SW480 (cell line): Measurements from ENCODE around the gene LRBA.

ENCODE experiments used
- DNase-seq: peaks from one replicate; pipeline ENCODE4 v3.0.0-alpha.2; 2016; ENCODE audit warnings: low spot score

LRBA gene

DNA sequence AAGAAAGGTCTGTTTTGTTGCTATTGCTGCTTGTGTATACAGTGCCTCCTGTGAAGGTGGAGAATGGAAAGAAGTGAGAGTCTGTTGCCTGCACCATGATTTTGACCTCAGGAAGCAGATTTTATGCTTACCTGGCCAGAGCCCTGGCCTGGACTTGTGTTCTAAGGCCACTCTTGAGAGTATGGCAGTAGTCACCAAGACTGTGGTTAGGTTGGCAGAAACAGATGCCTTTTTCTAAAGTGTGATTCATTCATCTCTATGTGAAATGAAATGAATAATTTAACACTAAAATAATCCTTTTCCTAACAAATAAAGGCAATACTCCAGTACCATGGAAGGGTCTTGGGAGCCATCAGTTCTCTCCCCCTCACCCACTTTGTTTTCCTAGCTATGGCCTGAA is 775.1 kb downstream of the LRBA start:
- DNase-seq: no peak

GRCh38 chr4:150238591-150238990 is 776.5 kb downstream of the LRBA start:
- no peak for DNase-seq

DNA sequence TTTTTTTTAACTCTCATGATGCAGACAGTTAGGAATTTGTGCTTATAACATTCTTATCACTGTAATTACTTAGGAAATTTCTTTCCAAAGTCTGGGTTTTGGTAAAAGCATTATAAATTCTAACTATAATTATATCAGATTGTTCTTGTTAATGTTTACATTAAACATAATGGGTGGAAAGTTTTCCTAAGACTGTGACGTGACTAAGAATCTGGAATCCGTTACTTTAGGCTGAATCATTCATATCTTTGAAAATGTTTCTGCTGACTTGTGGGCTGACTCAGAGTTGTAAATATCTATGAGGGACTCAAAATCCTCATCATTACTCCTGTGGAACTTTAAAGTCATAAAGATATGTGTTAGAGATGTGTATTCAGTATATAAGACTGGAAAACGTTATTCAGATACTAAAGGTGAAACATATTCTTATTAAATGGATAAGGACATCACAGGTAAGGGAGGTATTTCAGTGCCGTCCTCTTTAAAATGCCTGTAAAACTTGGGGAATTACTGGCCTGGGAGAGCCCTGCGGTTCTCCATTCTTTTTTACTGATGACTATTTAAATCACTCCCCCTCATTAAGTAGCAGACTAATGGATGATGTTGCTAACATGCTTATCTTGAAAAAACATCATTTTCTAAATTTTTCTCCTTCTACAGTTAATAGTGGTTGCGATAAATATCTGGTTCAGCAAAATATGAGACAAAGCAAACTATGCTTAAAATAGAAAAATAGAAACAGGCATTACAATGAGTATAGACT is 777.8 kb downstream of the LRBA start:
- DNase-seq: no peak

DNA sequence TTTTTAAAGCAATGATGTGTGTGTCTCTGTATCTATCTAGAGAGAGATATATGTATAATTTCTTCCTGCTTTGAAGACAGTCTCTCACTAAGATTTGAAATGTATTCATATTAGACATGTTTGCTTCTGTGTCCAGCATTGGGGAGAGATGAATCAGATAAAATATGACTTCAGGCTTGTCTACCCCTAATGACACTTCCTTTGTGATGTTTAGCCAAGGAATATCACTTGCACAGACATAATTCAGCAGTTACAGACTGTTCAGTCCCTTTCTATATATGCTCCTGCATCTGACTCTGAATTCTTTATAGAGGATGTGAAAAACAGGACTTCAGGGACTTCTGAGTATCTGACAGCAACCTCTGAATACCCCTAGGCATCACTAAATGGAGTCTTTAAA is 778.5 kb downstream of the LRBA start:
- DNase-seq: no peak

DNA sequence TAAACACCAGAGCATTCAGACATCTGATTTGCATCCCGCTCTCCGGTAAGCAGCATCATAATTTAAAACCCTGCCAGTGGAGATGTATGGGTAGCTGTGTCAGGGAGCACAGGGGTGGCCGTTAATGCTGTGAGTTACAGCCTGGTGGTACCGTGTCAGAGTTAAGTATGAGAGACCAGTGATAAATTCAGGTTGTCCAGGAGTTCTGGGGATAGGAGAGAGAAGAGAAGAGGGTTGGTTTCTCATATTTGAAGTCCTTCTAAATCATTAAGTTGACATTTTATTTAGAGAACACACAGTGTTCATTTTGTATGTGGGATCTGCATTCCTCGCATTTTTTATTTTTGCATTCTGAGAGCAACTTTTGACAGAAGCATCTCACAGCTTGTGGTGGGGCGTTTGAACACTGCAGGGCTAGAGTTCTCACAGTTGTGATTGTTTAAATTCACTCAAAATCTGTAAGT is 779.2 kb downstream of the LRBA start:
- no peak for DNase-seq

DNA sequence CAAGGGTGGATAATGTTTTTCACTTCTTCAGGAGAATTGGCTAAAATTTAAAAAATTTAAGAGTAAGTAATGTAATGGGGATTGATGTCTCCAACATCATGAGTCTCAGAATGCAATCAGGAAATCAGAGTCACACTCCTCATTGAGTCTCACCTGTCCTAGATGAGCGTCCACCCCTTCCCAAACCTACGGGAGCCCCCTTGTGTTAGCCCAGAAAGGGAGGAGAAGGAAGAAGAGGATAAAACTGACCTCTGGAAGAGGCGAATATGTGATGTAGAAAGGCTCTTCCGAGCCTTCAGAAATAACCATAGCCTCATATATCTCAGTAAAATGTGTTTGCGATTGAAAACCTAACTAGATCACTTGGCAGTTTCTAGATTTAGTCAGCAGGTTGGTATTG is 779.8 kb downstream of the LRBA start:
- no peak for DNase-seq

- no peak for DNase-seq
These were observed 780.8 kb downstream of the LRBA start for GRCh38 chr4:150234246-150234645.

- DNase-seq: no peak
These were observed 783.1 kb downstream of the LRBA start for GRCh38 chr4:150232029-150232428.

GRCh38 chr4:150231107-150231770 is 783.8 kb downstream of the LRBA start:
- DNase-seq: no peak

DNA sequence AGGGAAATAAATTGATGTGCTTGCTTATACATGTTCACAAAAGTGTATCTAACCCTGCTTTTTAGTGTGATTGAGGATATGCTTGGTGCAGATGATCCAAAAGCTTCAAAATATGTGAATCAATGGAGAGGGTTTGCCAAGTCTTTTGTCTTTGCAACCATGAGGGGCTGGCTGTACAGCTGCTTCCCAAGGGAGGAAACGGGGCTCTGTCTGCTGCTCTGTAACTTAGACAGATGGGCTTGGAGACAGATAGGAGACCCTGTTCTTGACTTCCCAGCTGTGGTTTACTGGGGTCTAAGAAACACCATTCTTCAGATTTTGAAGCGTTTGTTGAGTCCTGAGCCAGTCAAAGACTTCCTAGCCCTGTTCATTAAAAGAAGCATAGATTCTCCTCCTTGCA is 784.5 kb downstream of the LRBA start:
- no peak for DNase-seq

GRCh38 chr4:150229520-150229919 is 785.6 kb downstream of the LRBA start:
- no peak for DNase-seq

GRCh38 chr4:150224896-150225591 is 790.0 kb downstream of the LRBA start:
- DNase-seq: no peak

DNA sequence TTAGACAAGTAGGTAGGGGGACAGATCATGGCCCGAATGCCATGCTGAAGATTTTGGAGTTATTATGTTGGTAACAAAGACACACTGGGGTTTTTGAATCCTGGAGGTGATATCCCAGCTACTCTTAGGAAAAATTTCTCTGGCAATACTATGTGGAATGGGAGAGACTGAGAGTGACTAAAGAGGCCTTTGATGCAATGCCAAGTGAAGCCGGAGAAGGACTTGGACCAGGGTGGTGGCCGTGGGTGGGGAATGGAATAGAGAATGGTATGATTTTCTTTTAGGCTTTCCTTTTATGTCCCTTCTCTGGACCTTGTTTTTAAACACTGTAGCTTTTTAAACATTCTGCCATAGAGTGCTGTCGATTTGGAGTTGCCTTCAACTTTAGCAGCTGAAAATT is 795.2 kb downstream of the LRBA start:
- no peak for DNase-seq

- no peak for DNase-seq
These were observed 796.6 kb downstream of the LRBA start for GRCh38 chr4:150218447-150218846.

- DNase-seq: no peak
These were observed 797.3 kb downstream of the LRBA start for GRCh38 chr4:150217808-150218207.

DNA sequence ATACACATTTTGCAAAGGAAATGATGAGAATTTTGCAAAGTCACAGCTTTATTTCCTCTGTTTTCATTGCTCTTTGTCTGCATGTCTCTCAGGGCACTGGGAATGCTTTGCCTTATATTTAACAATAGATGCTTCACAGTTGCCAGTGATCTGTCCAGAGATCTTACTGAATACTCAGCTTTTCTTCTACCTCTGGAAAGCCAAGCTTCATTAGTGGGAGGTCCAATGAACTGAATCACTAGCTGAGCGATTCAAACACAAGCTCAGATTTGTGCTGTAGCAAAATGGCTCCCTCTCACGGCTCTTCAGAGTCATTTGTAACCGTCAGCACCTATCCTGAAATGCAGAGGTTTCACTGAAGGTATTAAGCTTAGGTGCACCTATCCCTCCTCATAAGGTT is 797.9 kb downstream of the LRBA start:
- DNase-seq: no peak

DNA sequence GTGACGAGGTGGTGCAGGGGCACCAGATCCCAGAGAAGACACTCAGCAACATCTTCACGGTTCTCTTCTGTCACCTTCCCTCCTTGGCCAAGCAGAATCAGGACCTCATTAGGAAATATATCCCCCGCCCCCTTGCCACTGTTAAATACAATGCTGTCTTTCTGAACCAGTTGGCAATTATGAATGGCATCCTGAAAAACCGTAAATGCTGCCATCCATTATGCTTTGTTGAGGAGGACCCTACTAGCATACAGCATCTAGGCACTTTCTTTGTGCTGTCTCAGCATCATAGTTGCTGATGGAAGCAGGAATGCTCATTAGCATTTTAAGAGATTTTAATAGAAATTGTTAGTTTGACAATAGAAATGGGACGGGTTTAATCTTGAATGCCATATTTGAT is 798.4 kb downstream of the LRBA start:
- no peak for DNase-seq

DNA sequence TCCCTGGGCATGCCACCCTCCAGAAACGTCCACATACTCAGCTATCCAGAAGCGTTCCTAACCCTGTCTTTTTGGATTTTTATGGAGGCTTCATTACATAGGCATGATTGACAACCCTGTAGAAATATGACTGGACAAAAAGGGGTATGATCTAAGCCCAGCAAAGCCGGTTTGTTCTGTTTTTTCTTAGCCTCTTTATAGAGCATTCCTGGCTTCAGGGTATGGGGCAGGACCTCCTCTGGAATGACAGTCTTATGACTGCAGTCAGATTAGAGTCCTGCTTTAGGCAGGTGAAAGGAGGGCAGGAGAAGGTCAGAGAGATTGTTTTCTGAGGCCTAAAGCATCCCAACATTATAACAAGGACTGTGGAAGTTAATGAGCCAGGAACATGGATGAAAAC is 799.5 kb downstream of the LRBA start:
- DNase-seq: no peak
